Left forelimb (tissue), 1 donor: Measurements from ENCODE around the gene C11orf71.

Experiments
- DNase-seq: peaks from one replicate; pipeline ENCODE4 v3.0.0-alpha.2; 2018; ENCODE audit warnings: low spot score

Gene C11orf71

GRCh38 chr11:114399490-114400215 is 658 bp downstream of the C11orf71 start:
- no peak for DNase-seq

GRCh38 chr11:114398303-114398920 is 1.9 kb downstream of the C11orf71 start:
- no peak for DNase-seq

DNA sequence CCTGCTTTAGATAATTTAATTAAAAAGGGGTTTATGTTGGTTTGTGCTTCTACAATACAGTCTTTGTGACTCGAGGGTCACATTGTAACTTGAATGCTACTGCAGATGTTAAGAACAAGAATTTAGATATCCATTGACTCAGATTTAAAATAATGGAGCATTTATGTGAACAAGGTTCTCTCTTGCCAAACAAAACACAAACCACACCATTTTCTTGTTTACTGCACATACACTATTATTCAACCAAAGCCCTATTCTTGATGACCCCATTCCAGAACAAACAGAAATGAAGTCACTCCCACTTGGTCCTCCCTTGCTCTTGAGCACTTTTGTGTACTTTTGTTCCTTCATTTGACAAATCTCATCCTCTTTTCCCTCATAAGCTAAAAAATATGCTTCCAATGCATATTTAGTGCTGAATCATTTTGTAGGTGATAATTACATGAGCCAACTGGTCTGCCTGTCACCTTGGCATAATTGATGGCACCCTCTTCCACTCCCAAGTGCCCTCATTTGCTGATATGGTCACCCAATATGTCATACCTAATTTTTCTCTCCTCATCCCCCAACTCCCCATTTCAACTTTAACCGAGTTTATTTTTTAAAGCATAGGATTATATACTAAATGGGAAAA is 2.8 kb downstream of the C11orf71 start:
- no peak for DNase-seq

DNA sequence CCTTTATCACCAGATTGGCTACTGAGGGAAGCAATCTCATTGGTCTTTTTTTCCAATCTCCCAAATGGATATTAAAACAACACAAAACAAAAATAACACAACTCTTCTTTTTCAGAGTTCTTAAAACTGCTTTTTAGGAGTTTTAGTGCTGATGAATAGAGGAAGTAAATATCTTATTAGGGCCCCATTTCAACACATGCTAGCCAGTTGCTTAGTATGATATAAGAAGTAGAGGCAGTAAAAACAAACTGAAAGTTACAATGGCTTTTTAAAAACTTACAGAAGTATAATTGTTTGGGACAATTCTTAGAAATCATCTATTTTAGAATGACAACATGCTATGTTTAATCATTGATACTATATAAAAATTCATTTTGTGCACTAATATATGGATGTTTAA is 3.4 kb downstream of the C11orf71 start:
- DNase-seq, result no peak

DNA sequence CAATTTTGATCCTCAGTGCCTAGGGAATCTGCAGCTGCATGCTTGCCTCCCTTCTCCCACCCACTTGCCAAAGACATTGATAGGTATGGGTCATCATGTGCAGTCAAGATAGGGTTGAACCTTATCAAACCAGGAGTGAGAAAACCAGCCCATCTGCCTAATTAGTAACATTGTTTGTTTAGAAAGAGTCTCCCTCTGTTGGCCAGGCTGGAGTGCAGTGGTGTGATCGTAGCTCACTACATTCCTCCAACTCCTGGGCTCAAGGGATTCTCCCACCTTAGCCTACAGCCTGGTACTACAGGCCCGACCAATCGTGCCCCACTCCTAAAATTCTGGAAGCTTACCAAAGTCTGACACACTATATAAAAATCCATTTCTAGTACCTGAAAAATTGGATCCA is 4.6 kb downstream of the C11orf71 start:
- DNase-seq, result no peak

DNA sequence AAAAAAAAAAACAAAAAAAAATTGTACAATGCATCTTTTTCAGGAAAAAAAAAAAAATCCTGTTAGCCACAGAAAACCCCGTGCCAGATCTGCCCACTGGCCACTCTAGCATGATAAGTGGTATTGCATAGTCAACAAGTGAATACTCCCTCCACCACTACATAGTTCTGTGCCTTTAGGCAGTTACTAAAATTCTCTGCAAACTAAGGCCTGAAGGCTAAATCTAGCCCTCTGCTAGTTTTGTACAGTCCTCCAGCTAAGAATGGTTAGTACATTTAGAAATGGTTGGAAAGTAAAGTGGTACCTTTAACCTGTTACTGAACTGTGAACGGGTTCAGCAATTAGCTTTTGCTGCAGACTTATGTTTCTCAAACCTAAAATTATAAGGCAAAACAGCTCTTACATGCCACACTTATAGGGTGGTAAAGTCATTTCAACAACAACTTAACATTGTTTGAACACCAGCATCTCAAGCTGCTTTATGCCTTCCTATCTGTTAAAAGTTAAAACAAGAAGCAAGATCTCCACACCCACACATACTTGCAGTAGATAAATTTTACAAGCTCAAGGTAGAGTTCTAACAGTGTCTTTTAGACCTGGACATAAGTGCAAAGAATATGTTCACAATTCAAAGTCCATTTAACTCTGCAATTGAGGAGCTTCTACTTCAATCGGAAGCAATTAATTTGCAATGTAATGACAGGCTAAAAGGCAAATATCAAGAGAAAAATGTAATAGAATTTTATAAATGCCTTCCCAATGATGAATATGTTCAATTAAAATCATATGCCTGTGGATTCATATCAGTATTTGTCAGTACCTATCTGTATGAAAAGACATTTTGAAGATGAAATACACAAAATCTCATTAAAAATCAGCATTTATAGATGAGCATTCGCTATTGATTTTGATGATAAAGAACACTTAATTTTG is 7.3 kb downstream of the C11orf71 start:
- DNase-seq, result no peak

GRCh38 chr11:114386545-114386944 is 13.8 kb downstream of the C11orf71 start:
- DNase-seq, result no peak

GRCh38 chr11:114386131-114386530 is 14.2 kb downstream of the C11orf71 start:
- no peak for DNase-seq

DNA sequence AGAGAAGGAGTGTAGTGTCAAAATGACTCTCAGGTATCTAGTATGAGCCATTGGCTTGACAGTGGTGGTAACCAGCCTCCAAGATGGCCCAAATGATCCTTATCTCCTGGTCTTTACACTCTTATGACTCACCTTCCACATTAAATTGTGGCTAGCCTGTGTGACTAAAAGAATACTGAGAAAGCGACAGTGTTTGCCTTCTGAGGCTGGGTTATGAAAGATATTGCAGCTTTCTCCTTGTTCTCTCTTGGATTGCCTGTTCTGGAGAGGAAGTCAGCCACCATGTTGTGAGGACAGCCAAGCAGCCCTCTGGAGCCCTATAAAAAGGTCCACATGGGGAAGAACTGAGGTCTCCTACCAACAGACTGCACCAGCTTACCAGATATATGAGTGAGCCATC is 15.8 kb downstream of the C11orf71 start:
- DNase-seq, result no peak

DNA sequence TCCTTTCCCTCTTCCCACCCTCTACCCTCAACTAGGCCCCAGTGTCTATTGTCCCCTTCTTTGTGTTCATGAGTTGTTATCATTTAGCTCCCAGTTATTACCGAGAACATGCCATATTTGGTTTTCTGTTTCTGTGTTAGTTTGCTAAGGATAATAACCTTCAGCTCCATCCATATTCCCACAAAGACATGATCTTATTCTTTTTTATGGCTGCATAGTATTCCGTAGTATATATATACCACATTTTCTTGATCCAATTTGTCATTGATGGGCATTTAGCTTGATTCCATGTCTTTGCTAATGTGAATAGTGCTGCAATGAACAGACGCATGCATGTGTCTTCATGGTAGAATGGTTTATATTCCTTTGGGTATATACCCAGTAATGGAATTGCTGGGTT is 17.8 kb downstream of the C11orf71 start:
- DNase-seq, result no peak

GRCh38 chr11:114379394-114380069 is 20.8 kb downstream of the C11orf71 start:
- DNase-seq, result no peak

GRCh38 chr11:114377612-114378267 is 22.6 kb downstream of the C11orf71 start:
- DNase-seq, result no peak

DNA sequence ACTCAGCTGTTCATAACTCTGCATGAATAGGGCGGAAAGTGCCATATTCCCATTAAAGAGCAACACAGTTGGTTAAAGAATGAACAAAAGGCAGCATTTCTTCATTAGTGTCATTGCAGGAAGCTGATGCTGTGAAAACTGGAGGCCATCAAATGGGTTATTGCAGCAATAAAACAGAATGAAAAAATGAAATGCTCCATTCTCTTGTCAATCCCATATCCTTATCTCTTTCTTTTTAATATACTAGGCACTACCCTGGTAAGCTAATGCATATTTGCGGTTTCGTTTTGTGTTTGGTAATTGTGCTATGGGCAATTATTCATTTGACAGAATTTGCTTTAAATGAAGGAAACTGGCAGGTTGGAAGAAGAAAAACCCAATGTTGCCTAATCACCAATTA is 25.3 kb downstream of the C11orf71 start:
- DNase-seq, result no peak

- DNase-seq, result no peak
These were observed 31.2 kb downstream of the C11orf71 start for GRCh38 chr11:114368918-114369680.

- no peak for DNase-seq
These were observed 32.9 kb downstream of the C11orf71 start for GRCh38 chr11:114367244-114367957.

GRCh38 chr11:114366331-114367243 is 33.7 kb downstream of the C11orf71 start:
- no peak for DNase-seq

GRCh38 chr11:114362958-114363357 is 37.4 kb downstream of the C11orf71 start:
- no peak for DNase-seq

DNA sequence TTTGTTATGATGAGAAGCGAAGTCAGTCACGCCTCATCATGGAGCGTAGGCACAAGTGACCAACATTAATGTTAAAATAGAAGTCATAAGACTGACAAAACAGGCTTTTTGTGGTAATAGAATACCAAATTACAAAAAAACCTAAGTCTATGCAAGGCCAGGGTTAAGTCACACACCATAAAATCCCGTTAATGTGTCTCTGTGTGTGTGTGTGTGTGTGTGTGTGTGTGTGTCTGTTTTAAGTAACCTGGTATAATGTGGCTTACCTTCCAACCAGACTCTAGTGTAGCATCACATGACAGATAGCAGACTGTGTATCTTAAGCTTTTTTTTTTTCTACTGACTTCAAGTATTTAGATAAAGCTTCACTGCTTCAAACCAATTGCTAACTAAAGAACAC is 38.0 kb downstream of the C11orf71 start:
- DNase-seq, result no peak

GRCh38 chr11:114359342-114359741 is 41.0 kb downstream of the C11orf71 start:
- DNase-seq, result no peak
